ENCODE measurements around the gene CTCF. TPM values are rescaled to one million over a fixed set of nuclear protein-coding genes. Genes with fewer than 3 reads are reported as not detected.

Gene CTCF, protein sequence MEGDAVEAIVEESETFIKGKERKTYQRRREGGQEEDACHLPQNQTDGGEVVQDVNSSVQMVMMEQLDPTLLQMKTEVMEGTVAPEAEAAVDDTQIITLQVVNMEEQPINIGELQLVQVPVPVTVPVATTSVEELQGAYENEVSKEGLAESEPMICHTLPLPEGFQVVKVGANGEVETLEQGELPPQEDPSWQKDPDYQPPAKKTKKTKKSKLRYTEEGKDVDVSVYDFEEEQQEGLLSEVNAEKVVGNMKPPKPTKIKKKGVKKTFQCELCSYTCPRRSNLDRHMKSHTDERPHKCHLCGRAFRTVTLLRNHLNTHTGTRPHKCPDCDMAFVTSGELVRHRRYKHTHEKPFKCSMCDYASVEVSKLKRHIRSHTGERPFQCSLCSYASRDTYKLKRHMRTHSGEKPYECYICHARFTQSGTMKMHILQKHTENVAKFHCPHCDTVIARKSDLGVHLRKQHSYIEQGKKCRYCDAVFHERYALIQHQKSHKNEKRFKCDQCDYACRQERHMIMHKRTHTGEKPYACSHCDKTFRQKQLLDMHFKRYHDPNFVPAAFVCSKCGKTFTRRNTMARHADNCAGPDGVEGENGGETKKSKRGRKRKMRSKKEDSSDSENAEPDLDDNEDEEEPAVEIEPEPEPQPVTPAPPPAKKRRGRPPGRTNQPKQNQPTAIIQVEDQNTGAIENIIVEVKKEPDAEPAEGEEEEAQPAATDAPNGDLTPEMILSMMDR
- 16.3 and 33.7 TPM in 2 replicates for total RNA-seq

GRCh38 chr16:67562526-67562917 is at the start of gene CTCF:
TSS of gene CTCF (plus strand) at chr16:67562526. CDS start at chr16:67610833, 48,307 bp downstream.

GRCh38 chr16:67528222-67528869 is 34.0 kb upstream of the CTCF start, which contains the start of gene RIPOR1:
TSS of gene RIPOR1 (plus strand) at chr16:67528829. CDS start at chr16:67538447, 9,618 bp downstream.

GRCh38 chr16:67659675-67660563 is 97.6 kb downstream of the CTCF start, which contains the start of gene ACD:
TSS of gene ACD (minus strand) at chr16:67660260. CDS start at chr16:67660220, 40 bp downstream.

GRCh38 chr16:67660564-67661028 is 98.3 kb downstream of the CTCF start, which contains the start of gene PARD6A:
TSS of gene PARD6A (plus strand) at chr16:67660960. CDS start at chr16:67661039, 79 bp downstream.

GRCh38 chr16:67666559-67667452 is 104.5 kb downstream of the CTCF start, which contains the start of the genes C16orf86 and ENKD1:
TSS of gene C16orf86 (plus strand) at chr16:67666814. CDS start at chr16:67666971, 157 bp downstream.
TSS of gene ENKD1 (minus strand) at chr16:67666750. CDS start at chr16:67666442, 308 bp downstream.

Other genes with a start within 250 kb of the CTCF start
- gene KCTD19, start 235.8 kb upstream of the CTCF start, total RNA-seq: under 0.01 TPM in 1 of 2 replicates, not detected in the other
- 0.28 TPM in 1 of 2 replicates, not detected in the other for gene LRRC36, start 235.7 kb upstream of the CTCF start, total RNA-seq
- gene TPPP3, start 169.0 kb upstream of the CTCF start, total RNA-seq: 0.28 and 0.77 TPM in 2 replicates
- 1.7 and 5.4 TPM in 2 replicates for gene ZDHHC1, start 146.0 kb upstream of the CTCF start, total RNA-seq
- gene HSD11B2, start 131.4 kb upstream of the CTCF start, total RNA-seq: not detected in 2 replicates
- 115 and 124 TPM in 2 replicates for gene ATP6V0D1, start 81.4 kb upstream of the CTCF start, total RNA-seq
- not detected in 2 replicates for gene AGRP, start 79.0 kb upstream of the CTCF start, total RNA-seq
- gene RIPOR1, start 33.7 kb upstream of the CTCF start, total RNA-seq: 21.5 and 28.8 TPM in 2 replicates
- 0.28 and 0.38 TPM in 2 replicates for gene CARMIL2, start 82.6 kb downstream of the CTCF start, total RNA-seq
- gene ACD, start 97.7 kb downstream of the CTCF start, total RNA-seq: 10.4 and 20.5 TPM in 2 replicates
- 1.1 and 1.2 TPM in 2 replicates for gene PARD6A, start 98.4 kb downstream of the CTCF start, total RNA-seq
- 13.2 and 17.8 TPM in 2 replicates for gene ENKD1, start 104.2 kb downstream of the CTCF start, total RNA-seq
- gene C16orf86, start 104.3 kb downstream of the CTCF start, total RNA-seq: 2.5 and 7.6 TPM in 2 replicates
- 11.3 and 17.3 TPM in 2 replicates for gene GFOD2, start 156.8 kb downstream of the CTCF start, total RNA-seq
- 3.1 and 3.8 TPM in 2 replicates for gene RANBP10, start 244.0 kb downstream of the CTCF start, total RNA-seq
- gene TSNAXIP1, start 244.4 kb downstream of the CTCF start, total RNA-seq: 0.38 and 1.1 TPM in 2 replicates